Measurements from ENCODE around the gene PDZD7.

PDZD7 gene

DNA sequence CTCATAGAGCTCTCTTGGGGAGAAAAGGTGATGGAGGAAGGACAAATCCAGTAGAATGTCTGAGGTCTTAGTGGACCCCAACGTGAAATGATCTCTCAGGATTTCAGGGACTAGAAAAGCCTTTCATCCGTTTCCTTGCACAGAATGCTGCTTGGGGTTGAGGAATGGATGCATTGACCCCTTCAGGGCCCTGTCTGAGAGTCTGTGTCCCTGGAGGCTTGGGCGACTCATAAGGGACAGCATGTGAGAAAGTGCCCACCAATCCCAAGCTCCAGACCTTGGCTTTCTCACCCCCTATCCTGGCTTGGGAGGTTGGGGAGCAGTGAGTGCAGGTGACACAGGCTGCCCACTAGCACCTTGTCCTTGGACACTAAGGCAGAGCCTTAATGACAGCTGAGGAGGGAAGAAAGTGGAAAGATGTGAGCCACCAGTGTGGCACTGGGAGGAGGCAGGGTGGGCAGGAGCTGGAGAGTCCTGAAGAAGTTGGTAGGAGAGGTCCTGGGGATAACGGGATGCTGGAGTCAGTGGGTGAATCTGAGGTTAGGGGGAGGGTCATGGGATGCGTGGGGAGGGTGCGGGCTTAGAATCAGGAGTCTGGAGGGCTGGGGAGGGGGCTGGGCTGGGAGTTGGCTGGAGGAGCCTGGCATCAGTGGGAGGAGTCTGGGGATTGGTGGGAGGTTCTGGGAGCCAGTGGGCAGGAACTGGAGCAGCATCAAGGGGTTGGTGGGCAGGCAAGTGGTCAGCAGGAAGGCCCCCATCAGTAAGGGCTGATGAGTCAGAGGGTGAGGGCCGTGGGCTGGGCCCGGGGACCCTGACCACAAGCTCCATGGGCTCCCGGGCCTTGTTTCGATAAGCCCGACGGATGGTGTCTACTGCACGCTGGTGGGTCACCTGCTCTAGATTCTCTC lies 22.8 kb downstream of the PDZD7 start:
- no peak for ATAC-seq
- TF ChIP-seq ESRRG (CRISPR knock-in tag; IDR thresholded peaks at IDR 0.05): no peak
- TF ChIP-seq ZFP30 (CRISPR knock-in tag; IDR thresholded peaks at IDR 0.05): no peak
- TF ChIP-seq RARB (CRISPR knock-in tag; IDR thresholded peaks at IDR 0.05): no peak
- no peak for TF ChIP-seq ZC3H10 (CRISPR knock-in tag; IDR thresholded peaks at IDR 0.05)
- no peak for TF ChIP-seq ZNF70 (CRISPR knock-in tag; IDR thresholded peaks at IDR 0.05)
- TF ChIP-seq ZNF565 (CRISPR knock-in tag; conservative IDR thresholded peaks at IDR 0.05; ENCODE audit: low read depth): no peak
- TF ChIP-seq ISL1 (CRISPR knock-in tag; IDR thresholded peaks at IDR 0.05): no peak
- TF ChIP-seq ZFP3 (CRISPR knock-in tag; IDR thresholded peaks at IDR 0.05): no peak

DNA sequence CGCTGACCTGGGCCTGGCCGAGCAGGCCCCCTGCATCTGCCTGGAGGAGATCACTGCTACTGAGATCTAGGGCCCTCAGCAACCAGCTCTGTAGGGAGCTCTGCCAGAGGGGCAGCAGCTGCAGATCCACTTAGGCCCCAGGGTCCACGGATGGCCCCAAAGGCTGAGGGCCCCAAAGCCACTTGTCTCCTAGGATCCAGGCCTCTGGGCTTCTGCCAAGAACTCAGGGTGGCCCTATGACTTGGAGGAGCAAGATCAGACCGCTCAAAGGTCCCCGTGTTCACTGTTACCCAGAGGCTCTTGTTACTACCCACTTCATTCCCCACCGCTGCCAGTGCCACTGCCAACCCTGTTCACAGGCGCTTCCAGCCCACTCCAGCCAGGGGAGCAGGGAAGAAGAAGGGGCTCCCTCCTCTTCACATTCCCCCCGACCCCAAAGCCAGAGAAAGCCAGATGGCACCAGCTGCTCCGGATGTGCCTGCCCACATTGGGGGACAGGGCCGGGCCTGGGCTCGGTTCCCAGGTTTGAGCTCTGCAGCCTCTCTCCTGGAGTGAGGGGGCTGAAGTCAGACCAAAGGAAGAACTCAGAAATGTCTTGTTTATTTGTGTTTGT lies 23.7 kb downstream of the PDZD7 start:
- ATAC-seq: peak; percentile 2; the same call in 1 of the 3 replicates
- TF ChIP-seq ESRRG (CRISPR knock-in tag; IDR thresholded peaks at IDR 0.05) (no peak), ISL1 (CRISPR knock-in tag; IDR thresholded peaks at IDR 0.05) (no peak), ZC3H10 (CRISPR knock-in tag; IDR thresholded peaks at IDR 0.05) (no peak), RARB (CRISPR knock-in tag; IDR thresholded peaks at IDR 0.05) (no peak), GLIS3 (CRISPR knock-in tag; IDR thresholded peaks at IDR 0.05) (no peak), TCF4 (CRISPR knock-in tag; IDR thresholded peaks at IDR 0.05; ENCODE audit: borderline replicate concordance) (no peak), TOX (CRISPR knock-in tag; IDR thresholded peaks at IDR 0.05; ENCODE audit: borderline replicate concordance) (no peak), ZNF70 (CRISPR knock-in tag; IDR thresholded peaks at IDR 0.05) (no peak), BACH2 (CRISPR knock-in tag; IDR thresholded peaks at IDR 0.05; ENCODE audit: borderline replicate concordance) (no peak), ZNF8 (CRISPR knock-in tag; IDR thresholded peaks at IDR 0.05) (no peak), SNAI2 (CRISPR knock-in tag; IDR thresholded peaks at IDR 0.05) (no peak), ZNF565 (CRISPR knock-in tag; conservative IDR thresholded peaks at IDR 0.05; ENCODE audit: low read depth) (no peak), ARNTL (CRISPR knock-in tag; IDR thresholded peaks at IDR 0.05; ENCODE audit: borderline replicate concordance, low read depth) (no peak)
- TF ChIP-seq, protein P1, sequence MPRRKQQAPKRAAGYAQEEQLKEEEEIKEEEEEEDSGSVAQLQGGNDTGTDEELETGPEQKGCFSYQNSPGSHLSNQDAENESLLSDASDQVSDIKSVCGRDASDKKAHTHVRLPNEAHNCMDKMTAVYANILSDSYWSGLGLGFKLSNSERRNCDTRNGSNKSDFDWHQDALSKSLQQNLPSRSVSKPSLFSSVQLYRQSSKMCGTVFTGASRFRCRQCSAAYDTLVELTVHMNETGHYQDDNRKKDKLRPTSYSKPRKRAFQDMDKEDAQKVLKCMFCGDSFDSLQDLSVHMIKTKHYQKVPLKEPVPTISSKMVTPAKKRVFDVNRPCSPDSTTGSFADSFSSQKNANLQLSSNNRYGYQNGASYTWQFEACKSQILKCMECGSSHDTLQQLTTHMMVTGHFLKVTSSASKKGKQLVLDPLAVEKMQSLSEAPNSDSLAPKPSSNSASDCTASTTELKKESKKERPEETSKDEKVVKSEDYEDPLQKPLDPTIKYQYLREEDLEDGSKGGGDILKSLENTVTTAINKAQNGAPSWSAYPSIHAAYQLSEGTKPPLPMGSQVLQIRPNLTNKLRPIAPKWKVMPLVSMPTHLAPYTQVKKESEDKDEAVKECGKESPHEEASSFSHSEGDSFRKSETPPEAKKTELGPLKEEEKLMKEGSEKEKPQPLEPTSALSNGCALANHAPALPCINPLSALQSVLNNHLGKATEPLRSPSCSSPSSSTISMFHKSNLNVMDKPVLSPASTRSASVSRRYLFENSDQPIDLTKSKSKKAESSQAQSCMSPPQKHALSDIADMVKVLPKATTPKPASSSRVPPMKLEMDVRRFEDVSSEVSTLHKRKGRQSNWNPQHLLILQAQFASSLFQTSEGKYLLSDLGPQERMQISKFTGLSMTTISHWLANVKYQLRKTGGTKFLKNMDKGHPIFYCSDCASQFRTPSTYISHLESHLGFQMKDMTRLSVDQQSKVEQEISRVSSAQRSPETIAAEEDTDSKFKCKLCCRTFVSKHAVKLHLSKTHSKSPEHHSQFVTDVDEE (CRISPR knock-in tag; IDR thresholded peaks at IDR 0.05): no peak

DNA sequence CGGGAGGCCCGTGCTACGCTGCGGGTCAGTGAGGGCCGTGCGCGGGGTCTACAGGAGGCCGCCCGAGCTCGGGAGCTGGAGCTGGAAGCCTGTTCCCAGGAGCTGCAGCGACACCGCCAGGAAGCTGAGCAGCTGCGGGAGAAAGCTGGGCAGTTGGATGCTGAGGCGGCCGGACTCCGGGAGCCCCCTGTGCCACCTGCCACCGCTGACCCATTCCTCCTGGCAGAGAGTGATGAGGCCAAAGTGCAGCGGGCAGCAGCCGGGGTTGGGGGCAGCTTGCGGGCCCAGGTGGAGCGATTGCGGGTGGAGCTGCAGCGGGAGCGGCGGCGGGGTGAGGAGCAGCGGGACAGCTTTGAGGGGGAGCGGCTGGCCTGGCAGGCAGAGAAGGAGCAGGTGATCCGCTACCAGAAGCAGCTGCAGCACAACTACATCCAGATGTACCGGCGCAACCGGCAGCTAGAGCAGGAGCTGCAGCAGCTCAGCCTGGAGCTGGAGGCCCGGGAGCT lies 24.3 kb downstream of the PDZD7 start:
- ATAC-seq: no peak
- TF ChIP-seq ZC3H10 (CRISPR knock-in tag; IDR thresholded peaks at IDR 0.05) (no peak), ARNTL (CRISPR knock-in tag; IDR thresholded peaks at IDR 0.05; ENCODE audit: borderline replicate concordance, low read depth) (no peak), ESRRG (CRISPR knock-in tag; IDR thresholded peaks at IDR 0.05) (no peak), PPARA (CRISPR knock-in tag; IDR thresholded peaks at IDR 0.05; ENCODE audit: borderline replicate concordance) (no peak), BACH2 (CRISPR knock-in tag; IDR thresholded peaks at IDR 0.05; ENCODE audit: borderline replicate concordance) (no peak), ZNF565 (CRISPR knock-in tag; conservative IDR thresholded peaks at IDR 0.05; ENCODE audit: low read depth) (no peak), CSDC2 (CRISPR knock-in tag; IDR thresholded peaks at IDR 0.05) (no peak), ZFP30 (CRISPR knock-in tag; IDR thresholded peaks at IDR 0.05) (no peak), RARB (CRISPR knock-in tag; IDR thresholded peaks at IDR 0.05) (no peak)
- TF ChIP-seq, protein P1 (CRISPR knock-in tag; IDR thresholded peaks at IDR 0.05): no peak
- TF ChIP-seq, protein P2, sequence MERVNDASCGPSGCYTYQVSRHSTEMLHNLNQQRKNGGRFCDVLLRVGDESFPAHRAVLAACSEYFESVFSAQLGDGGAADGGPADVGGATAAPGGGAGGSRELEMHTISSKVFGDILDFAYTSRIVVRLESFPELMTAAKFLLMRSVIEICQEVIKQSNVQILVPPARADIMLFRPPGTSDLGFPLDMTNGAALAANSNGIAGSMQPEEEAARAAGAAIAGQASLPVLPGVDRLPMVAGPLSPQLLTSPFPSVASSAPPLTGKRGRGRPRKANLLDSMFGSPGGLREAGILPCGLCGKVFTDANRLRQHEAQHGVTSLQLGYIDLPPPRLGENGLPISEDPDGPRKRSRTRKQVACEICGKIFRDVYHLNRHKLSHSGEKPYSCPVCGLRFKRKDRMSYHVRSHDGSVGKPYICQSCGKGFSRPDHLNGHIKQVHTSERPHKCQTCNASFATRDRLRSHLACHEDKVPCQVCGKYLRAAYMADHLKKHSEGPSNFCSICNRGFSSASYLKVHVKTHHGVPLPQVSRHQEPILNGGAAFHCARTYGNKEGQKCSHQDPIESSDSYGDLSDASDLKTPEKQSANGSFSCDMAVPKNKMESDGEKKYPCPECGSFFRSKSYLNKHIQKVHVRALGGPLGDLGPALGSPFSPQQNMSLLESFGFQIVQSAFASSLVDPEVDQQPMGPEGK (CRISPR knock-in tag; IDR thresholded peaks at IDR 0.05; ENCODE audit: borderline replicate concordance): no peak
- TF ChIP-seq, protein P3, sequence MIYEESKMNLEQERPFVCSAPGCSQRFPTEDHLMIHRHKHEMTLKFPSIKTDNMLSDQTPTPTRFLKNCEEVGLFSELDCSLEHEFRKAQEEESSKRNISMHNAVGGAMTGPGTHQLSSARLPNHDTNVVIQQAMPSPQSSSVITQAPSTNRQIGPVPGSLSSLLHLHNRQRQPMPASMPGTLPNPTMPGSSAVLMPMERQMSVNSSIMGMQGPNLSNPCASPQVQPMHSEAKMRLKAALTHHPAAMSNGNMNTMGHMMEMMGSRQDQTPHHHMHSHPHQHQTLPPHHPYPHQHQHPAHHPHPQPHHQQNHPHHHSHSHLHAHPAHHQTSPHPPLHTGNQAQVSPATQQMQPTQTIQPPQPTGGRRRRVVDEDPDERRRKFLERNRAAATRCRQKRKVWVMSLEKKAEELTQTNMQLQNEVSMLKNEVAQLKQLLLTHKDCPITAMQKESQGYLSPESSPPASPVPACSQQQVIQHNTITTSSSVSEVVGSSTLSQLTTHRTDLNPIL (CRISPR knock-in tag; IDR thresholded peaks at IDR 0.05; ENCODE audit: low read depth): no peak

Data from SK-N-SH treated with all-trans-retinoic acid at 6 μM for 48 hours (cell line).